Stimulated activated CD4-positive, alpha-beta T cell treated with anti-CD3 and anti-CD28 coated beads, Interleukin-12 subunit alpha, Interleukin-12 subunit beta, amount 100 ng/mL, for 4 hours (primary cell): ENCODE results near the gene CA4.
"Not testable (repeated sequence)": the region's sequence is repeated elsewhere in the genome, so short reads cannot be mapped to it uniquely, and the experiment has no call there.

Experiments used
- DNase-seq: peaks from one replicate; pipeline ENCODE4 v3.0.0-alpha.2; 2020

CA4 gene

GRCh38 chr17:60178180-60178579, 28.4 kb downstream of the CA4 start:
- not testable (repeated sequence) for DNase-seq

GRCh38 chr17:60180380-60180779, 30.6 kb downstream of the CA4 start:
- not testable (repeated sequence) for DNase-seq

GRCh38 chr17:60186372-60186771, 36.6 kb downstream of the CA4 start:
- DNase-seq: not testable (repeated sequence)

GRCh38 chr17:60186846-60187745, 37.3 kb downstream of the CA4 start:
- not testable (repeated sequence) for DNase-seq

GRCh38 chr17:60188759-60189158, 39.0 kb downstream of the CA4 start:
- no peak for DNase-seq

- DNase-seq: not testable (repeated sequence)
These were observed 40.3 kb downstream of the CA4 start for GRCh38 chr17:60190032-60190431.

GRCh38 chr17:60193032-60193431, 43.3 kb downstream of the CA4 start:
- not testable (repeated sequence) for DNase-seq

- no peak for DNase-seq
These were observed 43.7 kb downstream of the CA4 start for GRCh38 chr17:60193482-60193881.

- DNase-seq: not testable (repeated sequence)
These were observed 44.4 kb downstream of the CA4 start for GRCh38 chr17:60194141-60194540.

- DNase-seq: not testable (repeated sequence)
These were observed 48.9 kb downstream of the CA4 start for GRCh38 chr17:60198630-60199029.

- DNase-seq: not testable (repeated sequence)
These were observed 56.0 kb downstream of the CA4 start for GRCh38 chr17:60205782-60206181.

GRCh38 chr17:60208302-60208701, 58.5 kb downstream of the CA4 start:
- not testable (repeated sequence) for DNase-seq
